WTC11 (cell line): ENCODE data around the gene NOX3.
"Not testable (repeated sequence)": the region's sequence is repeated elsewhere in the genome, so short reads cannot be mapped to it uniquely, and the experiment has no call there.

Experiments used
- CREM ChIP-seq: sonication (generic); formaldehyde crosslinking; IDR thresholded peaks from 2 replicates; pipeline ENCODE4 v1.8.1; 2022; ENCODE audit warnings: mild to moderate bottlenecking, missing genetic modification reagents, moderate library complexity
- CTCF ChIP-seq: fragments of 200-600 bp; IDR thresholded peaks from 2 replicates; pipeline ENCODE4 v1.8.0; 2022; ENCODE audit warnings: antibody characterized with exemption
- E2F5 ChIP-seq: sonication (generic); formaldehyde crosslinking; IDR thresholded peaks from 2 replicates; pipeline ENCODE4 v1.8.1; 2022; ENCODE audit warnings: mild to moderate bottlenecking, moderate library complexity, missing genetic modification reagents
- SP1 ChIP-seq: sonication (generic); formaldehyde crosslinking; conservative IDR thresholded peaks from 2 replicates; pipeline ENCODE4 v1.8.1; 2022; ENCODE audit warnings: missing genetic modification reagents

- TF ChIP-seq CTCF; E2F5 (CRISPR knock-in tag); SP1 (CRISPR knock-in tag); CREM: not testable (repeated sequence)
Observed at GRCh38 chr6:155470979-155471616, 15.5 kb upstream of the NOX3 start.
